ENCODE data around the gene WNT9A.
"Not testable (repeated sequence)": the region's sequence is repeated elsewhere in the genome, so short reads cannot be mapped to it uniquely, and the experiment has no call there.

DNA sequence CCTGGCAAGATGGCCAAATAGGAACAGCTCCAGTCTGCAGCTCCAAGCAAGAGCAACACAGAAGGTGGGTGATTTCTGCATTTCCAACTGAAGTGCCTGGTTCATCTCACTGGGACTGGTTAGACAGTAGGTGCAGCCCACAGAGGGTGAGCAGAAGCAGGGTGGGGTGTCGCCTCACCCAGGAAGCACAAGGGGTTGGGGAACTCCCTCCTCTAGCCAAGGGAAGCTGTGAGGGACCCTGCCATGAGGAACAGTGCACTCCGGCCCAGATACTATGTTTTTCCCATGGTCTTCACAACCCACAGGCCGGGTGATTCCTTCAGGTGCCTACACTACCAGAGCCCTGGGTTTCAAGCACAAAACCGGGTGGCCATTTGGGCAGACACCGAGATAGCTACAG is 75.8 kb downstream of the WNT9A start:
- TF ChIP-seq, protein P1, sequence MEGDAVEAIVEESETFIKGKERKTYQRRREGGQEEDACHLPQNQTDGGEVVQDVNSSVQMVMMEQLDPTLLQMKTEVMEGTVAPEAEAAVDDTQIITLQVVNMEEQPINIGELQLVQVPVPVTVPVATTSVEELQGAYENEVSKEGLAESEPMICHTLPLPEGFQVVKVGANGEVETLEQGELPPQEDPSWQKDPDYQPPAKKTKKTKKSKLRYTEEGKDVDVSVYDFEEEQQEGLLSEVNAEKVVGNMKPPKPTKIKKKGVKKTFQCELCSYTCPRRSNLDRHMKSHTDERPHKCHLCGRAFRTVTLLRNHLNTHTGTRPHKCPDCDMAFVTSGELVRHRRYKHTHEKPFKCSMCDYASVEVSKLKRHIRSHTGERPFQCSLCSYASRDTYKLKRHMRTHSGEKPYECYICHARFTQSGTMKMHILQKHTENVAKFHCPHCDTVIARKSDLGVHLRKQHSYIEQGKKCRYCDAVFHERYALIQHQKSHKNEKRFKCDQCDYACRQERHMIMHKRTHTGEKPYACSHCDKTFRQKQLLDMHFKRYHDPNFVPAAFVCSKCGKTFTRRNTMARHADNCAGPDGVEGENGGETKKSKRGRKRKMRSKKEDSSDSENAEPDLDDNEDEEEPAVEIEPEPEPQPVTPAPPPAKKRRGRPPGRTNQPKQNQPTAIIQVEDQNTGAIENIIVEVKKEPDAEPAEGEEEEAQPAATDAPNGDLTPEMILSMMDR (IDR thresholded peaks at IDR 0.05; ENCODE audit: low read length) = not testable (repeated sequence)
- TF ChIP-seq EZH2 (optimal IDR thresholded peaks at IDR 0.05; ENCODE audit: low read depth, low read length) = not testable (repeated sequence)
